LoVo (cell line): ENCODE data around the gene C4orf50.

Source experiments
- DNase-seq: peaks from one replicate; pipeline ENCODE4 v3.0.0-alpha.2; 2016; ENCODE audit warnings: low spot score

Gene C4orf50

DNA sequence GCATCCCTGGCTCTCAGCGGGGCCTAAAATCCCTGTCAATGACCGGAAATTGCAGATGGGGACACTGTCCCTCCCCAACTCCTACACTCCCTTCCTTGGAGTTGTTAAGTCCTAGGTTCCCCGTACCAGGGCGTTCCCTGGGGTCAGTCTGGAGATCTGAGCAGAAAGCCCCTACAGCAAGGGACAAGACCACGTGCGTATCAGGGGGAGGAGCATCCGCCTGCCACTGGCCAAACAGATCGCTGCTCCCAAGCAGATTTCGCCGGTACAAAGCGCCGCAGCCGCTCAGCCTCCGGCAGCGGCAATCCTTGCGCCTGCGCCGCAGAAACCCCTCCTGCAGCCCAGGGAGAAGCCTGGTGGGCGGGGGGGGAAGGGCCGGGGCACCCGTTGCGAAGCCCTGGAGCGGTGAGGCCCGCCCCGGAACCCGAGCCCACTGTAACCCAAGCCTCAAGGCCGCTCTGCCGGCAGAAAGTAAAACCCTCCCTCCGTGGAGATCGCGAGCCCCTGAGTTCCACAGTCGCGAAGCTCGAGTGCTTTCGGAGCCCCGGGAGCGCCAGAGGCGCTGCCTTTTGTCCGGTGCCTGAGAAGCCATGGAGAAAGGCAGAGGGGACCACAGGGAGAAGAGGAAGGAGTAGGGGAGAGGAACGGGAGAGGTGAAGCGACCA, 128.0 kb downstream of the C4orf50 start:
- no peak for DNase-seq

- DNase-seq, result no peak
Observed at GRCh38 chr4:5889002-5889696, 129.1 kb downstream of the C4orf50 start.

DNA sequence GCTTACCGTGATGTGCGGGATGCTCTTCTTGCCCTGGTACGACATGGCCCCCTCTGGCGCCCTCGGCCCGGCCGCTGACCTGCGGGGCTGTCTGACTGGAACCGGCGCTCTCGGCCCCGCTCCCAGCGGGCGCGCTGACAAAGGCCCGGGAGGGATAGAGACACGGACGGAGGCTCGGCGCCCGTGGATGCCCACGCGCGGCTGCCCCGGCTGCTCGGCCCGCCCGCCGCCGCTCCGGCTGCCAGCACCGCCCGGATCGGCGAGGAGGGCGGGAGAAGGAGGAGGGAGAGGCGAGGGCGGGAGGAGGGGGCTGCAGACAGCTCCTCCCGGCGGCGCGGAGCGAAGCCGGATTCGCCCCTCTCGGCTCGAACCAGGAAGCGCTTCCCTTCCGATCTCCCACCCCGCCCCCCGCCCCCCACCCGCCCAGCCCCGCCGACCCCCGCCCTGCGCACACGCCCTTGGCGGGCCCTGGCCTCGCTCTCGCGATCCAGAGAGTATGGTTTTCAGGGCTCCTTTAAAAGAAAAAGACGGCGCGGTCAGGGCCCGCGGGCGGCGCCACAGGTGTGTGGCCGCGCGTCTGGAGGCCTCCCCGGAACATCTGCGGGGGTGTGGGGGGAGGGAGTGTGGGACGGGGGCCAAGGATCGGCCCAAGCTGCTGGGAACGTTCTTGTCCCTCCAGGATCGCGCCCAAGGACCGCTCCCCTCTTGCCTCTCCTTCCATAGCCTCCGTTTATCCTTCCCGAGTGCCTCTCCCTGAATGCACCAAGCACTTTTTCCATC, 129.8 kb downstream of the C4orf50 start:
- DNase-seq, result no peak

GRCh38 chr4:5887361-5888221, 130.6 kb downstream of the C4orf50 start:
- DNase-seq, result no peak

GRCh38 chr4:5887011-5887360, 131.2 kb downstream of the C4orf50 start:
- DNase-seq, result no peak

DNA sequence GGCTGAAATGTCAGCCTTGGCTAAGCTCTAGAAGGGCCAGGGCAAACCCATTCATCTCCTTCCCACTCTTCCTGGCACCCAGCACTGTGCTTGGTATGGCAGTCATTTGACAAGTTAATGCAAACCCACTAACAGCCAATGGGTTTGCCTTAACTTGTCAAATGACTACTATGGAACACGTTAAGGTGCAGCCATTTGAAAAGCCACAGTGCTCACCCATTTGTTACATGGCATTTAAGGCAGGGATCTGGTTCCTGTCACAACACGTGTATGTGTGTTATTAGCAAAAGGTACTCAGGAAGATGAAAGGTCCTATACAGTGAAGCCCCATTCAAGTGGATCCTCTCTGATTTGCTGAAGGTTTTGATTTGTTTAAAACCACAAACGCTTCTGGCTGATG, 132.5 kb downstream of the C4orf50 start:
- no peak for DNase-seq

DNA sequence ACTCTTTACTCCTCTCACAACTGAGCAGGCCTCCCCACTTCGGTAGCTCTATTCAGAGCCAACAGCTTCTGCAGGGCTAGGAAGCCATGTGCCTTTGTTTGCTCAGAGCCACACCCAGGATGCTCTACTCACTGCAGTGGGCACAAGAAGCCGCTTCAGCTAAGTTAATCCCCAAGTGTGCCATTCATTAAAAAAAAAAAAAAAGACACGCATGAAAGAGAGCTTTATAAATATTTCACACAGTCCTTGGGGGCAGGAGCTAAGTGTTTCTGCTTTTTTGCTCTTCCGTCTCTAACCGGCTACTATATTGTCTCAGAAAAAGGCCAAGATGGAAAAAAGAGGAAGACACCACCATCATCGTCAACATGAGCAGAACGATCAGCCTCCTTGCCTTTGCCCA, 133.4 kb downstream of the C4orf50 start:
- no peak for DNase-seq

DNA sequence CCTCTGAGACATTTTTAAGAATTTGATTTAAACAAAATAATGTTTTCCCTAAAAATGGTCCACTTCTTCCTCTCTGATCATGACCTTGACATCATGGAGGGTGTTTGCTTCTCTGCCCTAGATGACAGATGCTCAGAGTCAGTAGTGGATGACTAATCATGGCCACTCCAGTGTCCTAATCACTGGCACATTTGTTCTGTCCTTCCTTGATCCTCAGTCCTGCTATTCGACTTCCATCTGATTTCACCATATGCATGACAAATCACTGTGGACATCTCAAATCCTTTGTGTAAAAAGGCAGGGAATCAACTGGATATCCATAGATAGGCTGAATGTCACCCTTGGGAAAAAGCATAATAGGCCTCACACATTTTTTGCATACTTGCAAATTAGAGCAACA, 134.3 kb downstream of the C4orf50 start:
- DNase-seq, result no peak

- DNase-seq, result no peak
Observed at GRCh38 chr4:5882947-5883346, 135.3 kb downstream of the C4orf50 start.

DNA sequence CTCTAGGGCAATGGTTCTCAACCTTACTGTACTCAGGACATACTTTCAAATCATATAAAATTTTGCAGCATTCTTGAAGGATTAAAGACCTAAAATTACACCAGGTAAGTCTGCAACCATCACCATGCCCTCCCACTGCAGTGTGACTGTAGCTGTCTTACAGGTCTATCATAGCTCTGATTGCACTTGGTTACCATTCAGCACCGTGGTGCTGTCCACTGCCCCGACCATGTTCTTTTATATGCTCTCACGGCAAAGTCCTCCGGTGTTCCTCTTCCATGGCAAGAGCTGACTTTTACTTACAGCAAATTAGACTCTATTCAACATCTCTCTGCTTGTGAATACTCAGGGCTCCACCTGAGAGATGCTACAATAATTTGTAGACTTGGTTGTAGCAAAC, 136.9 kb downstream of the C4orf50 start:
- DNase-seq, result no peak

- no peak for DNase-seq
Observed at GRCh38 chr4:5878359-5878758, 139.9 kb downstream of the C4orf50 start.

DNA sequence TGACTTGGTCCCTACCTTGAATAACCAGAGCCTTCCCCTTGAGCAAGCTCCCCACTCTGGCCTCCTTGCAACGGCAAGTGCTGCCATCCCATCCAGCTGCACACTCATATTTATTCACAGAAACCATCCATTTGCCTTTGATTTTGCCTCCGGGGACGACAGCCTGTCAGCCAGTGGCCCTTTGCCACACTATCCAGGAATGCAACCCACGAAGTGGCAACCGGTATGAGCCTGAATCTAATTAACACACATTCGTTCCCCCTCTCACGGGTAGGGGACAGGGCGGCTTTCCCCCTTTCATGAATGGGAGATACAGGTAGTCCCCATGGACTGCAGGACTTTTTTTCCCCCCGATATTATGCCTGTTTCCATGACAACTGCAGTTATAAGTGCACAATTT, 140.8 kb downstream of the C4orf50 start:
- DNase-seq, result no peak

GRCh38 chr4:5874811-5875449, 143.3 kb downstream of the C4orf50 start:
- DNase-seq, result no peak

GRCh38 chr4:5870701-5871100, 147.5 kb downstream of the C4orf50 start:
- DNase-seq, result no peak

DNA sequence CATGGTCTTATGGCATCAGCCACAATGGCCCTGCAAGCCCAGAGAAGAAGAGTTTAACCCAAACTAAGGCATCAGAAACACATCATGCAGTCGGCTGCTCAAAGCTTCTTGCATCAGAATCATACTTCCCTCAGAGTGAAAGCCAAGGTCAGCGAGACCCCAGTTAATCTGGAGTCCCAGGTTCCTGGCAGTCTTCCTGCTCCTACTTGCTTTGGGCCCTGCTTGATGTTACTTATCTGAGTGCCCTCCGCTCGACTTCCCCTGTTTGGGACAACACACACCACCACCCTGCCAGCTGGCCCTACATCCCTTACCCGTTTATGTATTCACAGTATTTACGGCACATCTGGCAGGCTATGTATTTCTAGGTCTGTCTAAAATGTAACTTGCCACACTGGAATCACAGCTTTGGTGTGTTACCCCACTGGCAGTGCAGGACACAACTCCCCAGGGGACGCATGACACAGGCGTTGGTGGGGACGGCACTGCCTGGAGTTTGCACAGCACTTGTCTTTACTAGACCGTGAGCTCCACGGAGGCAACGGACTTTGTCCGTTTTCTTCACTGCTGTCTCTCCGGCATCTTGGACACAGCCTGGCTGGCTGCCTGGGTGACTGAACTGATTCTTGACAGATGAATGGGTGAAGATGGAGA, 148.1 kb downstream of the C4orf50 start:
- DNase-seq, result no peak

DNA sequence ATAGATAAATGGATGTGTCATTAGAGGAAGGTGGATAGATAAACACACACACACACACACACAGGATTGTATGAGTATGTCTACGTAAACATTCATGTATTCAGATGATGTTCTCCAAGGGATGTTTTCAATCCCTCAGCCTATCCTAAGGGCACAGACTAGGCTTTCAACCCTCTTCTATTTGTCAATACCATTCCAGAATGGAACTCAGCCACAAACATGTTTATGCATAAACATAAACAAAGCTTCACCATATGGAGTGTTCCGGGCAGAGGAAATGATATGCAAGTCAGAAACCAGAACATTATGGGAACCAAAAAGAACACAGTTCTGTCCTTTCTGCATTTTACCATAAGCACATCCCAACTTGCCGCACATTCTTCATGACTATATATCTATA, 150.4 kb downstream of the C4orf50 start:
- DNase-seq, result no peak

DNA sequence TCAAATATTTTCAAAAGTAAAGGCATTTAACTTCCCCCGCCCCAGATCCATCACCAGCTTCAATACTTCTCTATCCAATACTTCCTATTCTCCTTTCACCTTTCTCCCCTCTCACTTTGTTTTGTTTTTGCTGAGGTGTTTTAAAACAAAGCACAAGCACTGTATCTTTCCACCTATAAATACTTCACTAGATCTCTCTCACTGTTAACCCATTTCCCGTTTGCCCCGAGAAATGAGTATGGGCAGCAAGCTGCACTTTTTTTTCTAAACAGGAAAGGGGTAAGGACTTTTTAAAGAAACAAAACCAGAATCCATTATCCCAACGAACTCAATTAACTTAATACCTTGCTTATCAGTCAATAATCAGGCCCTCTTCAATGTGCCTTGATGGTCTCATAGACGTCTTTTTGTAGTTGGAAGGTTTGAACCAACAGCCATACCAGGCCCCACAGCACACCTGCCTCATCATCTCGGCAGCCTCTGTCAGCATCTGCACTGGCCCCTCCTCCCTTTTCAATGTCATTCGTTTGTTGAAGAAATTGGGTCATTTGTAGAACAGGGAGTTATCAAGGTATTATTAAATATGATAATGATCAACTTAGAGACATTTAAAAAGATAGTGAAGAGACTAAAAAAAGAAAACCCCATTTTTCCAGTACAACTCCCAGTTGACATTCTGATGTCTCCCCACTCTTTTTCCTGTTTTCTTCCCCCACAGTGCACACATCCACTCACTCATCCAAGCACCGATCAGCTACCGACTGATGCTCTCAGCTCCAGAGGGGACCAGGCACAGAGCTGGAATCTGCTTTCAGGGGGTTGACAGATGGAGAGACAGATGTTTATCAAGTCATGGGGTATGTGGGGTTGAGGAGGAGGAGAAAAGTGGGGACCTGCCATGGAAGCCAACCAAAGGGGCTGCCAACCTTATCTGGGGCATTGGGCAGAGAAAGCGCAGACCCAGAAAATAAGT, 151.1 kb downstream of the C4orf50 start:
- DNase-seq, result no peak

DNA sequence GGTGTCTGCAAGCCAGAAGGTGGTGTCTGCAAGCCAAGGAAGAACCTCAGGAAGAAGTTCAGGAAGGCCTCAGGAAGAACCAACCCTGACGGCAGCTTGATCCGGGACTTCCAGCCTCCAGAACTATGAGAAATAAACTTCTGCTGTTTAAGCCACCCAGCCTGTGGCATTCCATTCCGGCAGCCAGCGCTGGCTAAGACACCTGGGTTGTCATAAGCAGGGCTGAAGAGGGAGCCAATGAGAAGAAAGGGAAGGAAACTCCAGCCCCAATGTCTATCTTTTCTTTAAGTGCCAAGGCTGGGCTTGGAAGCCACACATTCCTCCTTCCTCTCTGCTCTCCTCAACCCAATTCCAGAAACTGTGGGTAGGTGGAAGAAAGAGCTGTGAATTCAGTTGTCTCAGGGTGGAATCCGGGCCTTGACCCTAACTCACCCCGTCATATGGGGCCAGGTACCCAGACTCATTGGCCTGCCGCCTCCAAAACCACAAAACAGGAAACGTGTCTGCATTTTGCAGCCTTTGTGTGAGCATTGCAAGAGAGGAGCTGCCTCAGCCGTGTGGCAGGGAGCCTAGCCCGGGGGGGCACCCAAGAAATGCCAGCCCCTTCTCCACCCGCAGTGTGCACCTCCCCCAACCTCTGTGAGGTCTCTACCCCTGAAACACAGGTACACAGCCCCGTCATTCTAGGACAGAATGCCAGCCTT, 152.2 kb downstream of the C4orf50 start:
- no peak for DNase-seq

GRCh38 chr4:5863461-5864113, 154.6 kb downstream of the C4orf50 start:
- DNase-seq, result peak; percentile 37
